MM.1S (cell line): ENCODE measurements around the gene U2AF1L4.
A peak's percentile ranks its signal among the peaks of the same experiment; 100 is the strongest.

Experiments
- DNase-seq: peaks from one replicate; pipeline ENCODE4 v3.0.0-alpha.2; 2015
- H2AFZ ChIP-seq: fragments of 300-600 bp; sonication (generic); 2 replicates; pipeline ENCODE4 v1.6.0; 2016; ENCODE audit warnings: antibody characterized with exemption, low read length
- H3F3A ChIP-seq: fragments of 300-600 bp; sonication (generic); 2 replicates; pipeline ENCODE4 v1.6.1; 2016; ENCODE audit warnings: mild to moderate bottlenecking, antibody characterized with exemption, low read length, moderate library complexity, mixed read lengths; ENCODE audit not compliant: insufficient read depth
- H3K27ac ChIP-seq: fragments of 300-600 bp; sonication (generic); 2 replicates; pipeline ENCODE4 v1.5.1; 2016; ENCODE audit warnings: mild to moderate bottlenecking, low read length
- H3K27me3 ChIP-seq: fragments of 300-600 bp; sonication (generic); replicated peaks from 2 replicates; pipeline ENCODE4 v1.6.0; 2016; ENCODE audit warnings: low read length; ENCODE audit not compliant: insufficient read depth
- H3K36me3 ChIP-seq: fragments of 300-600 bp; sonication (generic); replicated peaks from 2 replicates; pipeline ENCODE4 v1.6.1; 2016; ENCODE audit warnings: mild to moderate bottlenecking, low read length, mixed read lengths; ENCODE audit not compliant: insufficient read depth
- H3K4me1 ChIP-seq: fragments of 300-600 bp; sonication (generic); 2 replicates; pipeline ENCODE4 v1.6.1; 2016; ENCODE audit warnings: low read length, mixed read lengths
- H3K4me2 ChIP-seq: fragments of 300-600 bp; sonication (generic); 2 replicates; pipeline ENCODE4 v1.6.0; 2016; ENCODE audit warnings: low read depth, low read length
- H3K4me3 ChIP-seq: fragments of 300-600 bp; sonication (generic); 2 replicates; pipeline ENCODE4 v1.5.1; 2016; ENCODE audit warnings: low read length, mixed read lengths
- H3K79me2 ChIP-seq: fragments of 300-600 bp; sonication (generic); 2 replicates; pipeline ENCODE4 v1.6.1; 2016; ENCODE audit warnings: mixed run types, low read length, mixed read lengths
- H3K9ac ChIP-seq: fragments of 300-600 bp; sonication (generic); 2 replicates; pipeline ENCODE4 v1.6.1; 2016; ENCODE audit warnings: low read length, mixed read lengths
- H3K9me2 ChIP-seq: fragments of 300-600 bp; sonication (generic); replicated peaks from 2 replicates; pipeline ENCODE4 v1.6.1; 2016; ENCODE audit warnings: mild to moderate bottlenecking, low read length, mixed read lengths; ENCODE audit not compliant: insufficient read depth
- H3K9me3 ChIP-seq: fragments of 300-600 bp; sonication (generic); replicated peaks from 2 replicates; pipeline ENCODE4 v1.6.1; 2016; ENCODE audit warnings: mild to moderate bottlenecking, low read length, mixed read lengths; ENCODE audit not compliant: insufficient read depth
- H4K20me1 ChIP-seq: fragments of 300-600 bp; sonication (generic); 2 replicates; pipeline ENCODE4 v1.6.1; 2016; ENCODE audit warnings: mild to moderate bottlenecking, low read length, moderate library complexity, mixed read lengths; ENCODE audit not compliant: insufficient read depth
- CTCF ChIP-seq: fragments of 300-600 bp; sonication (generic); IDR thresholded peaks from 2 replicates; pipeline ENCODE4 v1.5.1; 2016; ENCODE audit warnings: antibody characterized with exemption, low read length, mixed read lengths
- EZH2 ChIP-seq: fragments of 300-600 bp; sonication (generic); optimal IDR thresholded peaks from 2 replicates; pipeline ENCODE3; 2017; ENCODE audit warnings: low read depth, mild to moderate bottlenecking, antibody characterized with exemption, low read length, mixed read lengths
- EZH2phosphoT487 ChIP-seq: fragments of 300-600 bp; sonication (generic); IDR thresholded peaks from 2 replicates; pipeline ENCODE4 v1.6.1; 2018; ENCODE audit warnings: antibody characterized with exemption, low read length

Gene U2AF1L4

GRCh38 chr19:35743640-35744429 is 1.4 kb downstream of the U2AF1L4 start:
- no peaks in the 10 kb centered on the region for H3K36me3 ChIP-seq
- H3K9me2 ChIP-seq: no peaks in the 10 kb centered on the region
- DNase-seq: no peak
- H3K9ac ChIP-seq: peak overlapping the region; percentile 84; the same call in 1 of the 2 replicates
- no peaks in the 10 kb centered on the region for H3K9me3 ChIP-seq
- H3K4me1 ChIP-seq: peaks cover 23% of the 10 kb centered on the region
- no peaks in the 10 kb centered on the region for H4K20me1 ChIP-seq
- no peak for TF ChIP-seq CTCF
- H3K4me3 ChIP-seq: peak overlapping the region; percentile 90
- peaks cover 33% of the 10 kb centered on the region for H3K79me2 ChIP-seq
- no peak overlapping the region for H2AFZ ChIP-seq
- H3K4me2 ChIP-seq: peak overlapping the region; percentile 88
- H3K27ac ChIP-seq: peak overlapping the region; percentile 90; the same call in 1 of the 2 replicates
- peaks cover 26% of the 10 kb centered on the region; the same call in 1 of the 2 replicates for H3F3A ChIP-seq
- no peaks in the 10 kb centered on the region for H3K27me3 ChIP-seq

GRCh38 chr19:35742121-35742724 is 3.0 kb downstream of the U2AF1L4 start, which contains the start of gene IGFLR1:
Gene IGFLR1 (minus strand): TSS chr19:35742452. CDS start chr19:35741180, 1,272 bp downstream.
- Histone ChIP-seq H4K20me1 (no peaks in the 10 kb centered on the region), H3K27ac (peak within 1 kb of the TSS; percentile 90), H3K4me1 (peaks cover 23% of the 10 kb centered on the region), H3K27me3 (no peaks in the 10 kb centered on the region), H3K9me2 (no peaks in the 10 kb centered on the region), H3K36me3 (no peaks in the 10 kb centered on the region), H3K79me2 (peaks cover 26% of the 10 kb centered on the region), H3F3A (peaks cover 27% of the 10 kb centered on the region; the same call in 1 of the 2 replicates), H3K9me3 (no peaks in the 10 kb centered on the region), H3K9ac (peak within 1 kb of the TSS; percentile 66), H3K4me2 (peak within 1 kb of the TSS; percentile 87), H3K4me3 (peak within 1 kb of the TSS; percentile 51), H2AFZ (peak within 1 kb of the TSS; percentile 57)
- DNase-seq: peak; percentile 69
- TF ChIP-seq CTCF (no peak), EZH2phosphoT487 (no peak), EZH2 (no peak)

GRCh38 chr19:35741203-35741515 is 4.1 kb downstream of the U2AF1L4 start:
- H3K4me3 ChIP-seq: peak overlapping the region; percentile 68
- peak overlapping the region; percentile 87 for H3K4me2 ChIP-seq
- TF ChIP-seq EZH2: no peak
- TF ChIP-seq EZH2phosphoT487: no peak
- TF ChIP-seq CTCF: peak; percentile 27; the same call in 1 of the 2 replicates
- H3K79me2 ChIP-seq: peaks cover 17% of the 10 kb centered on the region
- no peaks in the 10 kb centered on the region for H3K9me3 ChIP-seq
- H4K20me1 ChIP-seq: no peaks in the 10 kb centered on the region
- H3K27me3 ChIP-seq: no peaks in the 10 kb centered on the region
- peaks cover 27% of the 10 kb centered on the region; the same call in 1 of the 2 replicates for H3F3A ChIP-seq
- no peak for DNase-seq
- peak overlapping the region; percentile 66 for H3K9ac ChIP-seq
- H3K4me1 ChIP-seq: peaks cover 20% of the 10 kb centered on the region
- H3K27ac ChIP-seq: peak overlapping the region; percentile 90
- no peaks in the 10 kb centered on the region for H3K9me2 ChIP-seq
- no peaks in the 10 kb centered on the region for H3K36me3 ChIP-seq
- peak overlapping the region; percentile 64 for H2AFZ ChIP-seq
